WTC11 (cell line): ENCODE results near the gene DAZAP2.

Experiments
- CTCF ChIP-seq: fragments of 200-600 bp; IDR thresholded peaks from 2 replicates; pipeline ENCODE4 v1.8.0; 2022; ENCODE audit warnings: antibody characterized with exemption
- E2F1 ChIP-seq: sonication (generic); formaldehyde crosslinking; IDR thresholded peaks from 2 replicates; pipeline ENCODE4 v1.8.0; 2022; ENCODE audit warnings: mild to moderate bottlenecking, missing genetic modification reagents
- JUN ChIP-seq: sonication (generic); formaldehyde crosslinking; IDR thresholded peaks from 2 replicates; pipeline ENCODE4 v1.8.0; 2023; ENCODE audit warnings: mild to moderate bottlenecking, missing genetic modification reagents
- MAX ChIP-seq: sonication (generic); formaldehyde crosslinking; IDR thresholded peaks from 2 replicates; pipeline ENCODE4 v1.8.0; 2022; ENCODE audit warnings: mild to moderate bottlenecking, missing genetic modification reagents
- NR2C2 ChIP-seq: sonication (generic); formaldehyde crosslinking; IDR thresholded peaks from 2 replicates; pipeline ENCODE4 v1.8.0; 2022; ENCODE audit warnings: mild to moderate bottlenecking, missing genetic modification reagents
- TCF7 ChIP-seq: sonication (generic); formaldehyde crosslinking; IDR thresholded peaks from 2 replicates; pipeline ENCODE4 v1.8.0; 2022; ENCODE audit warnings: mild to moderate bottlenecking, low read depth, missing genetic modification reagents, moderate library complexity
- ZNF138 ChIP-seq: sonication (generic); formaldehyde crosslinking; conservative IDR thresholded peaks from 2 replicates; pipeline ENCODE4 v1.8.1; 2022; ENCODE audit warnings: mild to moderate bottlenecking, moderate library complexity, missing genetic modification reagents

DNA sequence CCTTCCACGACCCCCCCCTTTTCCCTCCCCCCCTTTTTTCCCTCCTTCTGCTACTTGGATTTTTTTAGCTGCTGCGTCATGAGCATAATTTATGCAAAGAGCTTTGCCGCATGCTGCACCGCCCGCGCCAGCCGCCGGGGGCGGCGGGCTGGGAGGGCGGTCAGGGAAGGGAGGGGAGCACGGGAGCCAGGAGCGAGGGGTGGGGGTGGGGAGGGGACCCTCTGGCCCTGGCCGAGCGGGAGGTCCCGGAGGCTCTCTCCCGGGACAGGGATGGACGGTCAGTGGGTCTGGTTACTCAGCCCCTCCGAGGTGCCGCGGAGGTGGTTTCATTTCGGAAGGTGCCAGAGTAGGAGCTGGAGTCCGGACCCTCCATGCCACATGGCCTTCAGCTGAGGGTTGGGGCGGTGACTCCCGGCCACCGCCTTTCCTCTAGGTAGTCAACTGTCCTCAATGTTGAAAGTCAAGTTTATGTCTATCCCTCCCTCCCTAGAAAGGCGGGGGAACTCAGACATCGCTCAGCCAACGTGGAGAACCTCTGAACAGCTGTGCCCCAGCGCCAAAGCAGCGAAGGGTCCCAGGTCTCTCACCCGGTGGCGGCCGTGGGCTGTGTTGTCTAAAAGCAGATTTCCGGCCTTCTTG is 20.5 kb upstream of the DAZAP2 start, which contains the start of gene POU6F1:
- peak; percentile 34; the same call in 1 of the 2 replicates for TF ChIP-seq CTCF
- TF ChIP-seq NR2C2 (CRISPR knock-in tag): no peak
- TF ChIP-seq TCF7 (CRISPR knock-in tag): no peak
- TF ChIP-seq MAX (CRISPR knock-in tag): 0 out of 2 replicates have a peak, but pooled peaks have one; percentile 28
- TF ChIP-seq E2F1 (CRISPR knock-in tag): no peak
- no peak for TF ChIP-seq JUN (CRISPR knock-in tag)
- TF ChIP-seq ZNF138 (CRISPR knock-in tag): no peak
